ENCODE results near the gene RASD1. TPM values are rescaled to one million over a fixed set of nuclear protein-coding genes. Genes with fewer than 3 reads are reported as not detected.
"Not testable (repeated sequence)": the region's sequence is repeated elsewhere in the genome, so short reads cannot be mapped to it uniquely, and the experiment has no call there.

RASD1 gene
- total RNA-seq, 1 donor from 2014 or later: 2.1 TPM

GRCh38 chr17:17467016-17467415 lies 29.2 kb downstream of the RASD1 start:
- Mint-ChIP-seq H3K4me1 (no peaks in the 10 kb centered on the region), H3K36me3 (no peaks in the 10 kb centered on the region), H3K4me3 (no peak overlapping the region), H3K27me3 (ENCODE audit: low read depth) (peaks cover 76% of the 10 kb centered on the region), H3K9me3 (no peaks in the 10 kb centered on the region), H3K27ac (no peak overlapping the region)
- TF ChIP-seq, protein P1, sequence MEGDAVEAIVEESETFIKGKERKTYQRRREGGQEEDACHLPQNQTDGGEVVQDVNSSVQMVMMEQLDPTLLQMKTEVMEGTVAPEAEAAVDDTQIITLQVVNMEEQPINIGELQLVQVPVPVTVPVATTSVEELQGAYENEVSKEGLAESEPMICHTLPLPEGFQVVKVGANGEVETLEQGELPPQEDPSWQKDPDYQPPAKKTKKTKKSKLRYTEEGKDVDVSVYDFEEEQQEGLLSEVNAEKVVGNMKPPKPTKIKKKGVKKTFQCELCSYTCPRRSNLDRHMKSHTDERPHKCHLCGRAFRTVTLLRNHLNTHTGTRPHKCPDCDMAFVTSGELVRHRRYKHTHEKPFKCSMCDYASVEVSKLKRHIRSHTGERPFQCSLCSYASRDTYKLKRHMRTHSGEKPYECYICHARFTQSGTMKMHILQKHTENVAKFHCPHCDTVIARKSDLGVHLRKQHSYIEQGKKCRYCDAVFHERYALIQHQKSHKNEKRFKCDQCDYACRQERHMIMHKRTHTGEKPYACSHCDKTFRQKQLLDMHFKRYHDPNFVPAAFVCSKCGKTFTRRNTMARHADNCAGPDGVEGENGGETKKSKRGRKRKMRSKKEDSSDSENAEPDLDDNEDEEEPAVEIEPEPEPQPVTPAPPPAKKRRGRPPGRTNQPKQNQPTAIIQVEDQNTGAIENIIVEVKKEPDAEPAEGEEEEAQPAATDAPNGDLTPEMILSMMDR (IDR thresholded peaks at IDR 0.05; ENCODE audit: unreplicated experiment): no peak
- no peak for DNase-seq (ENCODE audit: low spot score in 2 of 2, unreplicated experiment in 2 of 2)

- no peak overlapping the region for H3K27ac Mint-ChIP-seq
Observed at GRCh38 chr17:17466511-17466910, 29.7 kb downstream of the RASD1 start.

GRCh38 chr17:17465878-17466277 lies 30.3 kb downstream of the RASD1 start:
- H3K4me1 Mint-ChIP-seq; H3K36me3 Mint-ChIP-seq; H3K27ac Mint-ChIP-seq; H3K4me3 Mint-ChIP-seq; DNase-seq (ENCODE audit: low spot score in 2 of 2, unreplicated experiment in 2 of 2); H3K9me3 Mint-ChIP-seq: not testable (repeated sequence)
- H3K27me3 Mint-ChIP-seq (ENCODE audit: low read depth): peaks cover 70% of the 10 kb centered on the region

More at GRCh38 chr17:17466511-17466910, 29.7 kb downstream of the RASD1 start:
- peaks cover 73% of the 10 kb centered on the region for H3K27me3 Mint-ChIP-seq (ENCODE audit: low read depth)
- no peaks in the 10 kb centered on the region for H3K36me3 Mint-ChIP-seq
- no peaks in the 10 kb centered on the region for H3K9me3 Mint-ChIP-seq
- DNase-seq (ENCODE audit: low spot score in 2 of 2, unreplicated experiment in 2 of 2): no peak
- no peaks in the 10 kb centered on the region for H3K4me1 Mint-ChIP-seq
- no peak overlapping the region for H3K4me3 Mint-ChIP-seq
- TF ChIP-seq, protein P1 (IDR thresholded peaks at IDR 0.05; ENCODE audit: unreplicated experiment): no peak

DNA sequence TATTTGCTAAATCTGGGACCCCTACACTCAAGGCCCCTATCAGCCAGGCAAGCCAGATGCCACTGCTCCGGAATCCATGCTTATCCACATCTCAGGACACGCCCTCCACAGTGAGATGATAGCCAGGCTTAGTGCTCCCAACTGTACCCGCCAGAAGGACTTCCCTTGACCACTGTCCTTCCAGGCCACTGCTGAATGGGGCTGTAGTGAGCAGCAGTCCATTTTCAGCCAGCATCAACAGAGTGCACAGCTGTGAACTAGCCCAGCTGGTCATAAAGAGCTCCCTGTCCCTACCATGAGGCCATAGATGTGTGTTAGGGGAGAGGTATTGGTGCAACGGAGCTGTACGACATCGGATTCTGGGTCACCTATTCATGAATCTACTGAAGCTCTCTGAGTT lies 32.4 kb downstream of the RASD1 start:
- Mint-ChIP-seq H3K27me3 (ENCODE audit: low read depth) (peaks cover 53% of the 10 kb centered on the region), H3K36me3 (no peaks in the 10 kb centered on the region), H3K9me3 (peaks cover 8% of the 10 kb centered on the region), H3K4me1 (no peaks in the 10 kb centered on the region), H3K4me3 (no peak overlapping the region), H3K27ac (no peak overlapping the region)
- TF ChIP-seq, protein P1 (IDR thresholded peaks at IDR 0.05; ENCODE audit: unreplicated experiment): no peak
- DNase-seq (ENCODE audit: low spot score in 2 of 2, unreplicated experiment in 2 of 2): no peak

DNA sequence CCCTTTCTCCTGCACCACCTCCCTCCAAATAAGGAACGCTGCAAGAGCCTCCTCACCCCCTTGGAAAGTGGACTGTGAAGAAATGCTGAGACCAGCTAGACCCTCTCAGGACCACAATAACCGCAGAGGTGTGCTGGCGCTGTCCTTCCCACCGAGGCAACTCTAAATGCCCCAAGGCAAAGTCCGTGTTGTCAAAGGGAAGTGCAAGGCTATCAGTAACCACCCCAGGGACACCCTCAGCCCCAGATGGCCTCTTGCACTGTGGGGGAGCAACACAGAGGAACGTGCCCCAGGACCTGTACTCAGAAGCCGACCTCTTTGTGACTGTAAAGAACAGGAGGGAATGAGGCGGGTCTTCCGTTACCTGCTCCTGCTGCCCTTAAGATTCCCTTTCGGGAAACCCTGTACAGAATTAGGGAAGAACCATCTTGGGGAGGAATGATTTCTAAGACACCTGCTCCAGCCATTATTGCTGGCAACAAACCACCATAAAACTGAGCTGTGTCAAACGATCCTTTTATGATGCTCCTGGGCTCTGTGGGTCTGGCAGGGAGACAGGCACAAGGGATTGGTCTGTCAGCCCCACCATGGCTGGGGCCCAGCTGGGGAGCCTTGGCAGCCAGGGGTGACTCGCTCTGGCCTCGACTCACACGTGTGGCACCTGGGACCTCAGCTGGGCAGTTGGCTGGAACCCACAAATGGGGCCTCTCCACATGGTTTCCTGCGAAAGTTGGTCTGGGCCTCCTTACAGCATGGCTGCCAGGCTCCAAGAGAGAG lies 34.0 kb downstream of the RASD1 start:
- Mint-ChIP-seq H3K27me3 (ENCODE audit: low read depth) (peaks cover 46% of the 10 kb centered on the region), H3K9me3 (peaks cover 8% of the 10 kb centered on the region), H3K4me1 (no peaks in the 10 kb centered on the region), H3K36me3 (no peaks in the 10 kb centered on the region), H3K27ac (no peak overlapping the region), H3K4me3 (no peak overlapping the region)
- no peak for DNase-seq (ENCODE audit: low spot score in 2 of 2, unreplicated experiment in 2 of 2)
- TF ChIP-seq, protein P1 (IDR thresholded peaks at IDR 0.05; ENCODE audit: unreplicated experiment): no peak

- TF ChIP-seq, protein P1 (IDR thresholded peaks at IDR 0.05; ENCODE audit: unreplicated experiment): no peak
- Mint-ChIP-seq H3K9me3 (peaks cover 8% of the 10 kb centered on the region), H3K4me1 (no peaks in the 10 kb centered on the region), H3K27me3 (ENCODE audit: low read depth) (peaks cover 42% of the 10 kb centered on the region), H3K27ac (no peak overlapping the region), H3K36me3 (no peaks in the 10 kb centered on the region), H3K4me3 (no peak overlapping the region)
- no peak for DNase-seq (ENCODE audit: low spot score in 2 of 2, unreplicated experiment in 2 of 2)
Observed at GRCh38 chr17:17460038-17460437, 36.2 kb downstream of the RASD1 start.
